KOPT-K1 (cell line): ENCODE data around the gene SERPINI1.

Source experiments
- H3K27ac ChIP-seq: fragments of 200-600 bp; sonication (generic); 2 replicates; pipeline ENCODE4 v1.5.1; 2016; ENCODE audit warnings: antibody characterized with exemption, mild to moderate bottlenecking, low read depth, low read length; ENCODE audit not compliant: poor library complexity, severe bottlenecking
- H3K36me3 ChIP-seq: fragments of 200-600 bp; sonication (generic); 2 replicates; pipeline ENCODE4 v1.5.1; 2017; ENCODE audit warnings: antibody characterized with exemption, mild to moderate bottlenecking, low read length, moderate library complexity; ENCODE audit not compliant: insufficient read depth
- H3K9me3 ChIP-seq: fragments of 200-600 bp; sonication (generic); 2 replicates; pipeline ENCODE4 v1.5.1; 2017; ENCODE audit warnings: antibody characterized with exemption, low read length, mild to moderate bottlenecking; ENCODE audit not compliant: insufficient read depth, poor library complexity, severe bottlenecking

Gene SERPINI1, protein sequence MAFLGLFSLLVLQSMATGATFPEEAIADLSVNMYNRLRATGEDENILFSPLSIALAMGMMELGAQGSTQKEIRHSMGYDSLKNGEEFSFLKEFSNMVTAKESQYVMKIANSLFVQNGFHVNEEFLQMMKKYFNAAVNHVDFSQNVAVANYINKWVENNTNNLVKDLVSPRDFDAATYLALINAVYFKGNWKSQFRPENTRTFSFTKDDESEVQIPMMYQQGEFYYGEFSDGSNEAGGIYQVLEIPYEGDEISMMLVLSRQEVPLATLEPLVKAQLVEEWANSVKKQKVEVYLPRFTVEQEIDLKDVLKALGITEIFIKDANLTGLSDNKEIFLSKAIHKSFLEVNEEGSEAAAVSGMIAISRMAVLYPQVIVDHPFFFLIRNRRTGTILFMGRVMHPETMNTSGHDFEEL

DNA sequence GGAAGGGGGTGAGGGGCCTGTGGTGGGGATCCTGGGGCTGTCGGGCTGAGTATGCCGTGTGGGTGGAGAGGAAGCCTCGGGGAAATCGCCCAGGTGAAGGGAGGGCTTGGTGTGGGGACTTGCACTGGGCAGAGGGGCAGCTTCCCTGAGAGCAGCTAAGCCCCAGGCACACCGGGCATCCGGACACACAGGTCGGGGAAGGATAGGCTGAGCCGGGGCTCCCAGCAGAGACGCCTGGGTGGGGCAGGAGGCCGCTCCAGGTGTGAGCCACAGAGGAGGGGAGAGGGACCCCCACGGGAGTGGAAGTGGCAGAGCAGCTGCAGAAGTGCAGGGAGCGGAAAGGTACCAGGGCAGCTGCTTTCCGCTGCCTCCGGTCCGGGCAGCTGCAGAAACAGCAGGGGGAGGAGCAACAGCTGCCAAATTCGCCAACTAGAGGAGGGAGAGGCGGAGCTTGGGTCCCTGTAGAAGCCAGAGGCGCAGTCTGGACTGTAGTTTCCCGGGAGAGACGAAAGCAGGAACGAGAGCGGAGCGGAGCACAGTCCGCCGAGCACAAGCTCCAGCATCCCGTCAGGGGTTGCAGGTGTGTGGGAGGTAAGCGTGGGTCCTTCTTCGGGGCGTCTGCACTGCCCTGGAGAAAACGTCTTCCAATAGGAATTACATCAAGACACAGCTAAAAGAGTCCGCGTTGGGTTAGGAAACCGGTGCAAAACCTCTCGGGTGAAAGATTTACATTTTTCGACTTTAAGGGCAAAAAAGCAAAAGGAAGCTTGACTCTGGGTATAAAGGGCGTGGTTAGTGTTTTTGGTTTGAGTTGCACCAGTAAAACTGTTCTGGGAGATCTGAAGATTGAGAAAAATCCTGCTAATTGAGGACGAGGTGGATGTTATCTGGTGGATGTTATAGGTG is at the start of gene SERPINI1:
TSS of gene SERPINI1 (plus strand) at position 489 of the 906 bp plus-strand sequence. CDS start 53,408 bp downstream, outside the sequence.
- Histone ChIP-seq H3K36me3 (0 out of 2 replicates have a peak, but pooled peaks cover 5% of the 10 kb centered on the region), H3K27ac (peak within 1 kb of the TSS; percentile 88), H3K9me3 (no peaks in the 10 kb centered on the region)

DNA sequence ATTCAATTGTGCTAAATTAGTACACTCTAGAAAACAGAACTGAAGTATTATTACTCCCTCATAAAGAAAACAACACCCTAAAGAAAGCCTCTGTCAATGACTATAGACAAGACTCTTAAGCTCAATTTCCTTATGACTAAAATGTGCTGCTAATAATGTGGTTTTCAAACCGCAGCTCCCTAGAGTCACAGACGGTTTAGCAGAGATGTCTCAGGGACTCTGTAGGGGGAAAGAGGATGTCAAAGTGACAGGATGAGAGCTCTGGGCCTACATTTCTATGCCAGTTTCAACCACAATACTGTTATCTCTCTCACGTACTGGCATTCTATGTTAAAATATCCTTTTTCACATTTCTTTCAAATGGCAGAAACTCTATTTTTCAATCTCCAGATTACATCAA is 44.2 kb upstream of the SERPINI1 start:
- Histone ChIP-seq H3K27ac (peak overlapping the region; percentile 42), H3K9me3 (no peaks in the 10 kb centered on the region), H3K36me3 (peaks cover 67% of the 10 kb centered on the region)

- Histone ChIP-seq H3K36me3 (peaks cover 66% of the 10 kb centered on the region), H3K9me3 (no peaks in the 10 kb centered on the region), H3K27ac (no peak overlapping the region)
Observed at GRCh38 chr3:167694121-167694520, 41.4 kb upstream of the SERPINI1 start.

DNA sequence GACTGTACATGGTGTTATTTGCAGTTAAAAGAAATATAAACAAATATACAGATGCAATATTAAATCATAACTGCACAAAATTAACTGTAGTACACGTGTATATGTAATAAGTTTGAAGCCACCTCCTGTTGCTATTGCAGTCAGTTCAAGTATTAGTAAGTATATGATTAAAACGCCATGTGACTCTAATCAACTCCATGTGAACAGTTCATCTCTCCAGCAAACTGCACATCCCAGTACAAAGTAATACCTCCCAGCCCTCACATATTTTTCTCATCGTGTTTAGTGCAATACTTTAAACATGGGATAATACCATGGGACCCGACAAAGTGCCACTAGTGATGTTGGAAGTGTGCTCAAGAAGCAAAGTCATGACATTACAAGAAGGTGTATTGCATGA is 35.5 kb upstream of the SERPINI1 start:
- H3K9me3 ChIP-seq, result no peaks in the 10 kb centered on the region
- no peak overlapping the region for H3K27ac ChIP-seq
- H3K36me3 ChIP-seq, result peaks cover 86% of the 10 kb centered on the region

DNA sequence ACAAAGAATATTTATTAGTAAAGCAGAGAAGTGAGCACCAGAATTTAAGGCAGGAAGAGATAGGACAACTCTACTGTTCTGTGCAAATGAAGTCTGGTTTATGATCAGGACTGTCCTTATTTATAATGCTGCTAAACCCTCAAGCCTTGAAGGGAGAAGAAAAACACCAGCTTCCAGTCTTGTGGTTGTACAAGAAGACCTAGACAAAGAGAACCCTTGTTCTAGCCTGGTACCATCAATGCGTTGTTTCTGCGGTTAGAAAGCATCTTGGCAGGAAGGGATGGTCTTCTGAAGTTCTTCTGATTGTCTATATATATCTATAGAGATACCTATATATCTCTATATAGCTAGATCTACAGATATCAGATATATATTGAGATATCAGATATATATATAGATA is 34.6 kb upstream of the SERPINI1 start:
- Histone ChIP-seq H3K36me3 (peaks cover 81% of the 10 kb centered on the region), H3K9me3 (no peaks in the 10 kb centered on the region), H3K27ac (no peak overlapping the region)

DNA sequence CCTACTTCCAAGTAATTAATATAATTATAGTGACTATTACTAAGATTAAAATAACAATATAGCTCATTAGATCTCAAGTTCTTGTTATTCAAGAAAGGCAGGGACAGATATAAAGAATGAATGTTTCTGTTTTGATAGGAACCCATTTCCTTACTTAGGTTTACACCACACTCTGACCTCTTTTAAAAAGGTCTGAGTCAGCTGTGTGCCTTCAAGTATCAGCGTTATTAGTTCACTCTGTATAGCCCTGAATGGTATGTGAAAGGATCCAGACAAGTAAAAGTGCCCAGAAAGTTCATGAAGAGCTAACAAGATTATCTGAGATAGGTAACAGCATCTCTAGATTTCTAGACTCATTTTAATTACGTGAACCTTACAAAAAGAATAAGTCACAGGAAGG is 29.7 kb upstream of the SERPINI1 start:
- H3K27ac ChIP-seq, result no peak overlapping the region
- peaks cover 89% of the 10 kb centered on the region for H3K36me3 ChIP-seq
- H3K9me3 ChIP-seq, result no peaks in the 10 kb centered on the region

- H3K36me3 ChIP-seq, result peaks cover 71% of the 10 kb centered on the region
- H3K9me3 ChIP-seq, result no peaks in the 10 kb centered on the region
- no peak overlapping the region for H3K27ac ChIP-seq
Observed at GRCh38 chr3:167709690-167710089, 25.8 kb upstream of the SERPINI1 start.

DNA sequence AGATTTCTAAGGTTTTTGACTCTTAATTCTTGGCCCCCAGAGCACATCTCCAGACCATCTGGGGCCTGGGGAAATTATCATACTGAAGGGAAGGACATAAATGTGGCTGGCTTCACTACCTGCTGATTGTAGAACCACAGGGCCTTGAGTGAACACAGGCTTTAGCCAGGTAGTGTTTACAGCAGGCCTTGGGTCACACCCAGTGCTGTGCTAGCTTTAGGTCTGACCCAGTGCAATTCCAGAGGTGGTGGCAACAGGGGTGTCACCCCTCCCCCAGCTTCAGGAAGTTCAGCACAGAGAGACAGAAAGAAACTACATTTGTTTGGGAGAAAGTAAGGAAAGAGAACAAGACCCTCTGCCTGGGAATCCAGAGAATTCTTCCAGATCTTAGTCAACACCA is 25.0 kb upstream of the SERPINI1 start:
- peaks cover 74% of the 10 kb centered on the region for H3K36me3 ChIP-seq
- no peaks in the 10 kb centered on the region for H3K9me3 ChIP-seq
- no peak overlapping the region for H3K27ac ChIP-seq

- Histone ChIP-seq H3K27ac (no peak overlapping the region), H3K9me3 (no peaks in the 10 kb centered on the region), H3K36me3 (peaks cover 74% of the 10 kb centered on the region)
Observed at GRCh38 chr3:167711439-167711838, 24.1 kb upstream of the SERPINI1 start.

GRCh38 chr3:167712445-167712844 is 23.1 kb upstream of the SERPINI1 start:
- no peaks in the 10 kb centered on the region for H3K9me3 ChIP-seq
- H3K27ac ChIP-seq, result no peak overlapping the region
- peaks cover 73% of the 10 kb centered on the region for H3K36me3 ChIP-seq

DNA sequence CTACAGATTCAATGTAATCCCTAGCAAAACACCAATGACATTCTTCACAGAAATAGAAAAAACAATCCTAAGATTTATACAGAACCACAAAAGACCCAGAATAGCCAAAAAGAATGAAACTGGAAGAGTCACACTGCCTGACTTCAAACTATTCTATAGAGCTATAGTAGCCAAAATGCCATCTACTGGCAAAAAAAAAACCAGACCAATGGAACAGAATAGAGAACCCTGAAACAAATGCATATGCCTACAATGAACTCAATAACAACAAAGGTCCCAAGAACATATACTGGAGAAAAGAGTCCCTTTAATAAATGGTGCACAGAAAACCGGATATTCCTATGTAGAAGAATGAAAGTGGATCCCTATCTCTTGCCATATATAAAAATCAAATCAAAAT is 20.6 kb upstream of the SERPINI1 start:
- H3K27ac ChIP-seq, result no peak overlapping the region
- H3K36me3 ChIP-seq, result peaks cover 73% of the 10 kb centered on the region
- no peaks in the 10 kb centered on the region for H3K9me3 ChIP-seq

GRCh38 chr3:167716920-167717319 is 18.6 kb upstream of the SERPINI1 start:
- Histone ChIP-seq H3K36me3 (peaks cover 70% of the 10 kb centered on the region), H3K27ac (no peak overlapping the region), H3K9me3 (no peaks in the 10 kb centered on the region)

DNA sequence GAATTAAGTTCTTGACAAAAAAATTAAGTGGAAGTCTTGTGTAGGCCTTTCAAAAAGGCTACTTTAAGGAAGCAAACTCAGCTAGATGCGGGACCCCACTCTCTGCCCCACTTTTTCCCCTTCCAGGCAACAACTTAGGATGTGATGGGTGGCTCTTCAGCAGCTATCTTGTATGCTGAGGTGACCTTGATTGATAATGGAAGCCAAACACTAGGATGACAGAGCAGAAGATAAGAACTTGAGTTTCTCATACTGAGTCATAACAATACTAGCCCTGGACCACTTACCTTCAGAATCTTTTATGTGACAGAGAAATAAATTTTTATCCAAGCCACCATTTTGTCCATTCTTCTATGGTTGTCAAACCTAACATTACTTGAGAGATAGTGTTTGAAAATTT is 16.9 kb upstream of the SERPINI1 start:
- H3K36me3 ChIP-seq, result peaks cover 75% of the 10 kb centered on the region

DNA sequence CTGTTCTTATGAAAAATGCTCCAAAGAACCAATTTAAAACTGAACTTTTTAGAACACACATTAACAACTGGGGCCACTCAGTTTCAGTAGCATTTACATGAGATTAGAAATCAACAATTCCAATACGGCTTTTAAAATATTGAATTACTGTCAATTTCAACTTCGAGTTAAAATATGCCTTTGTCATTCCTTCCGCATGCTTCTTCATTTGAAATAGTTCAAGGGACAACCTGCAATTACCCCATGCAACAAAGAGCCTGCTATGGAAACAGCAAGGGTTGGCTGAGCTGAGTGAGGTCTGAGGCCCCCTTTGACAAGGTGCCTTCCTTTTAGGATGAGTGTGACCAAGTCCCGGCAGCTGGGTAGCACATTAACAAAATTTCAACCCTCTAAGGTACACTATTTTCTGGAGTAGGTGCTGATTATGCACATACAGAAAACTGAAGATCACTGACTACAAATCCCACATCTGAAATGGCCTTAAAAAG is 12.5 kb upstream of the SERPINI1 start:
- Histone ChIP-seq H3K36me3 (peaks cover 46% of the 10 kb centered on the region), H3K9me3 (no peaks in the 10 kb centered on the region), H3K27ac (no peak overlapping the region)

More for the DNA sequence above, 16.9 kb upstream of the SERPINI1 start:
- Histone ChIP-seq H3K27ac (no peak overlapping the region), H3K9me3 (no peaks in the 10 kb centered on the region)

- H3K27ac ChIP-seq, result no peak overlapping the region
- H3K36me3 ChIP-seq, result peaks cover 38% of the 10 kb centered on the region
- no peaks in the 10 kb centered on the region for H3K9me3 ChIP-seq
Observed at GRCh38 chr3:167723872-167724271, 11.6 kb upstream of the SERPINI1 start.
